Activated CD8-positive, alpha-beta T cell treated with anti-CD3 and anti-CD28 coated beads, Interleukin-2, amount 10 ng/mL, durations not matched to agents 7 days and 5 days (primary cell): ENCODE measurements around the gene KLHL10. TPM values are rescaled to one million over a fixed set of nuclear protein-coding genes. Genes with fewer than 3 reads are reported as not detected.
"Not testable (repeated sequence)": the region's sequence is repeated elsewhere in the genome, so short reads cannot be mapped to it uniquely, and the experiment has no call there.

Experiments
- ATAC-seq: fragments of 150-1000 bp; cut with Tn5 transposase; one replicate; pipeline ENCODE4 v1.10.0; 2021; ENCODE audit warnings: moderate library complexity
- CTCF ChIA-PET: fragments of 350-600 bp; sonication (Branson Sonifier 250); formaldehyde crosslinking; loops from one replicate; lab custom pipeline; 2021; ENCODE audit warnings: antibody characterized with exemption; lab: Charles Lee
- POLR2A ChIA-PET: fragments of 350-600 bp; sonication (Branson Sonifier 250); formaldehyde crosslinking; loops from one replicate; lab custom pipeline; 2021; ENCODE audit warnings: antibody characterized with exemption; lab: Charles Lee
- DNase-seq: peaks from one replicate; pipeline ENCODE4 v3.0.0-alpha.2; 2020
- H3K27ac Mint-ChIP-seq: one replicate; pipeline ENCODE4 v1.8.0; 2021; ENCODE audit warnings: mild to moderate bottlenecking, mixed read lengths
- H3K27me3 Mint-ChIP-seq: one replicate; pipeline ENCODE4 v1.8.0; 2021; ENCODE audit warnings: low read depth, mixed read lengths
- H3K36me3 Mint-ChIP-seq: one replicate; pipeline ENCODE4 v1.8.0; 2021; ENCODE audit warnings: low read depth, mixed read lengths
- H3K4me1 Mint-ChIP-seq: one replicate; pipeline ENCODE4 v1.8.0; 2021; ENCODE audit warnings: low read depth, mixed read lengths
- H3K4me3 Mint-ChIP-seq: one replicate; pipeline ENCODE4 v1.8.0; 2021; ENCODE audit warnings: mild to moderate bottlenecking, mixed read lengths
- H3K9me3 Mint-ChIP-seq: one replicate; pipeline ENCODE4 v1.8.0; 2022; ENCODE audit warnings: mixed read lengths; ENCODE audit not compliant: insufficient read depth
- total RNA-seq, 2 experiments: library from RNA; stranded (reverse); gene quantifications; one replicate each; pipeline ENCODE4 v1.2.3, GENCODE V29; 2021

Gene KLHL10
- total RNA-seq, 2 experiments from 2014 or later, result not detected

DNA sequence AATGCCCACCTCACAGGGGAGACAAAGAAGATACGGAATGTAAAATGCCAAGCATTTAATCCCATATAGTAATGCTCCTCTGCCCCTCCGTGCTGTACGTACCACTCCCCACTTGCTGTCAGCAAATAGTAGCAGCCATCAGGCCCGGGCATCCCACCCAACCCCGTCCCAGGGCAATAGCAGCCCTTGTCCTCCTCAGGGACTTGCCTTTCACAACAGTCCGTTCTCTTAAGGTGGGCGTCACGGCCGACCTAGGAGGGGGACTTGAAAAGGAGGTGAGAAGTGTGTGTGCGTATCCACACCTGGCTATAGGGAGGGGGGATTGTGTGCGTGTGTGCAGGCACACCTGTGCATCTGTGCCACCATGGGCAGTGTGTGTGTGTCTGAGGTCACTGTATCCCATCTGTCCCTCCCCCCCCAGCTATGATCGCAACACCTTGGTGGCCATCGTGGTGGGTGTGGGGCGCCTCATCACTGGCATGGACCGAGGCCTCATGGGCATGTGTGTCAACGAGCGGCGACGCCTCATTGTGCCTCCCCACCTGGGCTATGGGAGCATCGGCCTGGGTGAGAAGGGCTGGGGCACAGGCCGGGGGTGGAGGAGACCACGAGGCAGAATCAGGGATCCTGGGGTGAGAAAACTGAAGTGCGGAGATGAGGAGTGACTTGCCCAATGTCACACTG is 20.8 kb upstream of the KLHL10 start:
- no peak for DNase-seq
- H3K4me1 Mint-ChIP-seq, result peaks cover 8% of the 10 kb centered on the region
- no peaks in the 10 kb centered on the region for H3K36me3 Mint-ChIP-seq
- ATAC-seq, result no peak
- CTCF ChIA-PET, result no interaction called here
- no peak overlapping the region for H3K4me3 Mint-ChIP-seq
- H3K9me3 Mint-ChIP-seq, result no peaks in the 10 kb centered on the region
- H3K27ac Mint-ChIP-seq, result no peak overlapping the region
- POLR2A ChIA-PET, result interaction anchor here (0.6 kb wide), 1 partner anchor 382 kb away, joined by 3 read pairs; no protein-coding TSS in a partner anchor
- peaks cover 10% of the 10 kb centered on the region for H3K27me3 Mint-ChIP-seq

DNA sequence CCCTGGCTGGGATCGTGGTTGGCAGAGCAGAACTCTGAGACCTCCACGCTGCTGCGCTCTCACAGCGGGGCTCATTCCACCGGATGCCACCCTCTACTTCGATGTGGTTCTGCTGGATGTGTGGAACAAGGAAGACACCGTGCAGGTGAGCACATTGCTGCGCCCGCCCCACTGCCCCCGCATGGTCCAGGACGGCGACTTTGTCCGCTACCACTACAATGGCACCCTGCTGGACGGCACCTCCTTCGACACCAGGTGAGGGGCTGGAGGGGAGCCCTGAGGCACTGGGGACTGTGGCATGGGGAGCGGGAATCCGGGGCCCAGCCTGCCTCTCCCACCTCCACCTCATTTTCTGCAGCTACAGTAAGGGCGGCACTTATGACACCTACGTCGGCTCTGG is 19.6 kb upstream of the KLHL10 start:
- Mint-ChIP-seq H3K27me3 (peaks cover 6% of the 10 kb centered on the region), H3K9me3 (no peaks in the 10 kb centered on the region)
- CTCF ChIA-PET, result no interaction called here

DNA sequence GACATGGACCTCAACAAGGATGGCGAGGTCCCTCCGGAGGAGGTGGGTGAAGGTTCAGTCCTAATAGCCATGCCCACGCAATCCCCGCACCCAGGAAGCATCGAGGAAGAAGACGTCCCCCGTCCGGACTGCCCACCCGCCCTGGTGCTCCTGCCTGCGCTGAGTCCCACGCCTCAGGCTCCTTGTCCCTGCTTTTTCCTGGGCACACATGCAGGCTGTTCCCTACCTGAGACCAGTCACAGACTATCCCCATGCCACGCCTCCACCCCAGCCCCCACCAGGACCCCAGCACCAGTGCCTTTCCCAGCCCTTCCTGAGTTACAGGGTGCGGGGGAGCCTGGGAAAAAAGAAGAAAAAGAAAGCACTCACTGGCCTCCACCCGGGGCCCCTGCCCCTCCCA is 15.8 kb upstream of the KLHL10 start:
- Mint-ChIP-seq H3K9me3 (no peaks in the 10 kb centered on the region), H3K27me3 (no peaks in the 10 kb centered on the region), H3K4me1 (no peaks in the 10 kb centered on the region), H3K36me3 (no peaks in the 10 kb centered on the region), H3K4me3 (no peak overlapping the region), H3K27ac (no peak overlapping the region)
- POLR2A ChIA-PET, result no interaction called here
- CTCF ChIA-PET, result interaction anchor here (0.5 to 1.6 kb wide), 2 partner anchors 10 to 137 kb away, joined by 3 to 5 read pairs; partner anchors contain the start of gene P3H4
- DNase-seq (no peak), ATAC-seq (no peak)

More for the DNA sequence above, 19.6 kb upstream of the KLHL10 start:
- ATAC-seq (no peak), DNase-seq (no peak)
- no peaks in the 10 kb centered on the region for H3K36me3 Mint-ChIP-seq
- no peak overlapping the region for H3K4me3 Mint-ChIP-seq
- POLR2A ChIA-PET, result no interaction called here
- H3K4me1 Mint-ChIP-seq, result peaks cover 2% of the 10 kb centered on the region
- H3K27ac Mint-ChIP-seq, result no peak overlapping the region

DNA sequence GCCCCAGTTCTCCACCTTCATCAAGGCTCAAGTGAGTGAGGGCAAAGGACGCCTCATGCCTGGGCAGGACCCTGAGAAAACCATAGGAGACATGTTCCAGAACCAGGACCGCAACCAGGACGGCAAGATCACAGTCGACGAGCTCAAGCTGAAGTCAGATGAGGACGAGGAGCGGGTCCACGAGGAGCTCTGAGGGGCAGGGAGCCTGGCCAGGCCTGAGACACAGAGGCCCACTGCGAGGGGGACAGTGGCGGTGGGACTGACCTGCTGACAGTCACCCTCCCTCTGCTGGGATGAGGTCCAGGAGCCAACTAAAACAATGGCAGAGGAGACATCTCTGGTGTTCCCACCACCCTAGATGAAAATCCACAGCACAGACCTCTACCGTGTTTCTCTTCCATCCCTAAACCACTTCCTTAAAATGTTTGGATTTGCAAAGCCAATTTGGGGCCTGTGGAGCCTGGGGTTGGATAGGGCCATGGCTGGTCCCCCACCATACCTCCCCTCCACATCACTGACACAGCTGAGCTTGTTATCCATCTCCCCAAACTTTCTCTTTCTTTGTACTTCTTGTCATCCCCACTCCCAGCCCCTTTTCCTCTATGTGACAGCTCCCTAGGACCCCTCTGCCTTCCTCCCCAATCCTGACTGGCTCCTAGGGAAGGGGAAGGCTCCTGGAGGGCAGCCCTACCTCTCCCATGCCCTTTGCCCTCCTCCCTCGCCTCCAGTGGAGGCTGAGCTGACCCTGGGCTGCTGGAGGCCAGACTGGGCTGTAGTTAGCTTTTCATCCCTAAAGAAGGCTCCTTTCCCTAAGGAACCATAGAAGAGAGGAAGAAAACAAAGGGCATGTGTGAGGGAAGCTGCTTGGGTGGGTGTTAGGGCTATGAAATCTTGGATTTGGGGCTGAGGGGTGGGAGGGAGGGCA is 15.1 kb upstream of the KLHL10 start:
- Mint-ChIP-seq H3K4me3 (no peak overlapping the region), H3K27ac (no peak overlapping the region), H3K4me1 (no peaks in the 10 kb centered on the region), H3K27me3 (no peaks in the 10 kb centered on the region), H3K36me3 (no peaks in the 10 kb centered on the region), H3K9me3 (no peaks in the 10 kb centered on the region)
- CTCF ChIA-PET, result interaction anchor here (0.5 to 1.6 kb wide), 2 partner anchors 11 to 136 kb away, joined by 3 to 5 read pairs; partner anchors contain the start of gene P3H4
- DNase-seq, result no peak
- POLR2A ChIA-PET, result no interaction called here
- ATAC-seq, result no peak

DNA sequence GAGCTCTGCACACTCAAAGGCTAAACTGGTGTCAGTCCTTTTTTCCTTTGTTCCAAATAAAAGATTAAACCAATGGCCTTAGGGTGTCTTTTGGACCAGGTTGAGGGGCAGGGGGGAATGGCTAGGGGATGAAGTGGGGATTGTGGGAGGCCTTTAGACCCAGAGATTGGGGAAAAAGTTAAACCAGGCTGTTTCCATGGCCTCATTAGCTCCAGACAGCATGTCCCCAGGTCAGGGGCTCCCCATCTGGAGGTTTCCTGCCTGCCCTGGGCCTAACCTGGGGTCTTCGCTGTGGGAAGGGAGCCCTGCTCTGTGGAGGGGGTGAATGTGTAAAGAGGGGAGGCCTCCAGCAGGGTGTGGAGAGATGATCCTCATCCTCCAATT is 14.5 kb upstream of the KLHL10 start:
- DNase-seq (no peak), ATAC-seq (no peak)
- H3K27me3 Mint-ChIP-seq, result no peaks in the 10 kb centered on the region
- no peaks in the 10 kb centered on the region for H3K9me3 Mint-ChIP-seq
- no peak overlapping the region for H3K4me3 Mint-ChIP-seq
- ChIA-PET CTCF (no interaction called here), POLR2A (no interaction called here)
- H3K27ac Mint-ChIP-seq, result no peak overlapping the region
- H3K36me3 Mint-ChIP-seq, result peaks cover 2% of the 10 kb centered on the region
- no peaks in the 10 kb centered on the region for H3K4me1 Mint-ChIP-seq

DNA sequence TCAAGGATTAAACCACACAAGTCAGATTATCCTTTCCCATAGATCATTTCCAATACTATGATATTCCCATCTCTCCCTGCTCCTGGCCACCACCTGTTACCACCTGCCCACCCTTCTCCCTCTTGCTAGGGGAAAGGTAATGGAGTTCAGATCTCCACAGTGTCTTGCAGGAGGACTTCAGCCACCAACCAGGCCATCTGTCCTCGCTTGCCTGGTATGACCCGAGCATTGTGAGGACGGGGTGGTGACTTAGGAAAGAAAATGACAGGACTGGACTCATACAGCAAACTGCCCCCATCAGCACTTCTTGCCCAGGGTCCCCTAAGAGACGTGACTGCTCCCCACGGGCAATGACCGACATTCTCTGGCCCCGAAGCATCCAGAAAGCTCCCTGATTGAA is 14.0 kb upstream of the KLHL10 start:
- Mint-ChIP-seq H3K27me3 (no peaks in the 10 kb centered on the region), H3K4me3 (no peak overlapping the region), H3K4me1 (no peaks in the 10 kb centered on the region), H3K36me3 (peaks cover 2% of the 10 kb centered on the region), H3K9me3 (no peaks in the 10 kb centered on the region), H3K27ac (no peak overlapping the region)
- DNase-seq (no peak), ATAC-seq (no peak)
- ChIA-PET POLR2A (no interaction called here), CTCF (interaction anchor here (0.9 kb wide), 1 partner anchor 37 kb away, joined by 3 read pairs; the partner anchor contains the start of gene JUP)

DNA sequence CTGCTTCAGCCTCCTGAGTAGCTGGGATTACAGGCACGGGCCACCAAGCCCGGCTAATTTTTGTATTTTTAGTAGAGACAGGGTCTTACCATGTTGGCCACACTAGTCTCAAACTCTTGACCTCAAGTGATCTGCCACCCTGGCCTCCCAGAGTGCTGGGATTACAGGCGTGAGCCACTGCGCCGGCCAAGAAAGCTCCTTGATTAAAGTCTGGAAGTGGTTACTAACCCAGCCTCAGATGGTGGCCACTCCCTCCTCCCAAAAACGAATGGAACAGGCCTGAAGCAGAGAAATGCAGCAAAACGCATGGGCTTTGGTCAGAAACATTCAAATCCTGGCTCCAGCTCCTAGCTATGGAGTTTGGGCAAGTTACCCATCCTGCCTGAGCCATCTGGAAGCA is 13.5 kb upstream of the KLHL10 start:
- Mint-ChIP-seq H3K4me3 (no peak overlapping the region), H3K27me3 (no peaks in the 10 kb centered on the region), H3K36me3 (peaks cover 2% of the 10 kb centered on the region), H3K9me3 (no peaks in the 10 kb centered on the region), H3K27ac (no peak overlapping the region), H3K4me1 (no peaks in the 10 kb centered on the region)
- DNase-seq (no peak), ATAC-seq (no peak)
- POLR2A ChIA-PET, result no interaction called here
- CTCF ChIA-PET, result interaction anchor here (0.9 kb wide), 1 partner anchor 37 kb away, joined by 3 read pairs; the partner anchor contains the start of gene JUP

DNA sequence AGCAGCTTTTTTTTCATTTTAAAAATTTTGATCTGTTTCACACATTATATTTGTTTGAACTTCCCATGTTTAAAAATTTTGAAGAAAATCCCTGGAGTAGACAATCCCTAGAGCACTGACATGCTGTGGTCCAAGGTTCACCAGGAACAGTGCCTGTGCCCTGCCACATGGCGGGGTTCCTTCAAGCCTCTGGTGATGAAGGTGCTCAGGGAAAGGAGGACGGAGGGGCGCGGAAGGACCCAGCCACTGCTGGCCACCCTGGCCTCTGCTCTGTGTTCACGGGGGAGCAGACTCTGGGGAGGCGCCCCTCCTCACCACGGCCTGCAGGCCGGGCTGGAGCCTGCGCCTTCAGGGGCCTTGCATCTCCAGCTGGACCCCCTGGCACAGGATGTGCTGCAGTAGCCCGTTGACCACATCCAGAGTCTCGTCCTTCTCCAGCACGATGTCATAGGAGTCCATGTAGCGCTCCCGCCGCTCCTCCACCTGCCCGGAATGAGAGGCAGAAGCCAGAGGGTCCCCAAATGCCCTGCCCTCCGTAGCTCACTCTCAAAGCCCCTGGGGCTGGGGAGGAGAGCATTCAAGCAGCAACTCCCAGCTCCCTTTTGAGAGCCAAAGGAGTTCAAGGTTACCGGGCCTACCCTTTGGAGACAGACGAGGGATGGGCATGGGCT is 12.3 kb upstream of the KLHL10 start:
- no peak for DNase-seq
- Mint-ChIP-seq H3K4me3 (no peak overlapping the region), H3K4me1 (no peaks in the 10 kb centered on the region), H3K27ac (no peak overlapping the region), H3K27me3 (no peaks in the 10 kb centered on the region), H3K36me3 (peaks cover 2% of the 10 kb centered on the region), H3K9me3 (no peaks in the 10 kb centered on the region)
- ChIA-PET POLR2A (no interaction called here), CTCF (no interaction called here)
- ATAC-seq, result no peak

DNA sequence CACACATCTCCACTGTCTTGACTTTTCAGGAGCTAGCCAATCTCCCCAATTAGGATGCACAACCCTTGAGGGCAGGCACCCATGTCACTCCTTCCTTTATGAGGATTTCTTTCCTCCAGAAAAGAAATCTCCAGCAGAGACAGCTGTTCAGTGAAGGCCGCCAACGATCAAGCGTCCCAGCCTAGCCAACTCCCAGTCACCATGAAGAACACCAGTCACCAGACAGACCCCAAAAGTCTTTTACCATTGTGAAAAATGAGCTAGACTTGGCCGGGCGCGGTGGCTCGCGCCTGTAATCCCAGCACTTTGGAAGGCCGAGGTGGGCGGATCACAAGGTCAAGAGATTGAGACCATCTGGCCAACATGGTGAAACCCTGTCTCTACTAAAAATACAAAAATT is 7.7 kb upstream of the KLHL10 start:
- H3K4me1 Mint-ChIP-seq, H3K4me3 Mint-ChIP-seq, H3K36me3 Mint-ChIP-seq, POLR2A ChIA-PET, H3K9me3 Mint-ChIP-seq, H3K27ac Mint-ChIP-seq, DNase-seq, H3K27me3 Mint-ChIP-seq, ATAC-seq: not testable (repeated sequence)
- CTCF ChIA-PET, result interaction anchor here (1.0 kb wide), 1 partner anchor 99 kb away, joined by 3 read pairs; no protein-coding TSS in a partner anchor

DNA sequence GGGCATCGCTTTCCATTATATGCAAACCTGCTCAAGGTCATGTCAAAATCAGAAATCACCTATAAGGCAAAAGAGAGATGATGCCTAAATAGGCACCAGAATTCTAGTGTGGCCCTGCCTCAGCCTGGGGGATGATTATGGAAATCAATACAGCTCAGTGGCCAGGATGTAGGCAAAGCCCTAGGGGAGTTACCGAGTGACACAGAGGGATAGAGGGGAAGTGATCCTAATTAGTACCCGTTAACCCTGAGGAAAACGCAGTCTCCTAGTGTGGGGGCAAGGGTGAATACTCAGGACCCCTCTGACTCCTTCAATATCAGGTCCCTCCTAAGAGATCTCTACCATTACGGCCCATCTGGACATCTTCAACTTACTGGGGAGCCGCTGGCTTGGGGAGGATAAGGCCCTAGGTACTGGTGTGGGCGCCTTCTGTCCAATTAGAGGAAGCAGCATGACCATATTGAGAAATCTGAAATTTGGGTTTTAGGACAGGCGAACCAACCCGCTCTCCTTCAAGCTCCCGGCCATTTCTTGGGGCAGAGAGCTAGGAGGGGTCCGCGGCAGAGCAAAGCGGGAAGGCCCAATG is 2.3 kb upstream of the KLHL10 start:
- Mint-ChIP-seq H3K36me3 (peaks cover 5% of the 10 kb centered on the region), H3K27me3 (no peaks in the 10 kb centered on the region), H3K9me3 (no peaks in the 10 kb centered on the region), H3K27ac (peak overlapping the region; percentile 31), H3K4me1 (peaks cover 14% of the 10 kb centered on the region), H3K4me3 (peak overlapping the region; percentile 75)
- DNase-seq (no peak), ATAC-seq (no peak)
- ChIA-PET CTCF (interaction anchor here (1.0 to 1.4 kb wide), 4 partner anchors 24 to 172 kb away, joined by 3 to 7 read pairs (median 4); partner anchors contain the start of gene P3H4), POLR2A (interaction anchor here (0.6 kb wide), 1 partner anchor 145 kb away, joined by 3 read pairs; no protein-coding TSS in a partner anchor)
